A673 (cell line): Measurements from ENCODE around the gene INPP5A. TPM values are rescaled to one million over a fixed set of nuclear protein-coding genes. Genes with fewer than 3 reads are reported as not detected.

Experiments
- BruUV-seq: library from RNA; stranded (reverse); fragments of 400-500 nt; replicated peaks from 2 replicates; lab custom pipeline; 2021; lab: Mats Ljungman, UMichigan
- CTCF ChIA-PET: fragments of 300-600 bp; sonication (Branson Sonifier 250); formaldehyde crosslinking; loops from one replicate; lab custom pipeline; 2022; ENCODE audit warnings: antibody characterized with exemption; lab: Charles Lee
- POLR2A ChIA-PET: fragments of 300-600 bp; sonication (Branson Sonifier 250); formaldehyde crosslinking; loops from one replicate; lab custom pipeline; 2022; ENCODE audit warnings: antibody characterized with exemption; ENCODE audit not compliant: low non-redundant PET; lab: Charles Lee
- DNase-seq: peaks from one replicate; pipeline ENCODE4 v3.0.0-alpha.2; 2015; ENCODE audit warnings: low spot score
- H3K27ac ChIP-seq: fragments of 200-600 bp; sonication (generic); 2 replicates; pipeline ENCODE4 v1.5.1; 2016; ENCODE audit warnings: mixed run types, low read depth, mild to moderate bottlenecking, mixed read lengths, antibody characterized with exemption, low read length; ENCODE audit not compliant: poor library complexity, severe bottlenecking
- H3K27me3 ChIP-seq: fragments of 200-600 bp; sonication (generic); replicated peaks from 2 replicates; pipeline ENCODE4 v1.6.1; 2017; ENCODE audit warnings: mixed run types, low read depth, mild to moderate bottlenecking, mixed read lengths, antibody characterized with exemption, low read length; ENCODE audit not compliant: insufficient read depth, poor library complexity
- H3K36me3 ChIP-seq: fragments of 200-600 bp; sonication (generic); 2 replicates; pipeline ENCODE4 v1.6.1; 2016; ENCODE audit warnings: mixed run types, mild to moderate bottlenecking, mixed read lengths, antibody characterized with exemption, low read length; ENCODE audit not compliant: insufficient read depth, poor library complexity, severe bottlenecking
- H3K4me1 ChIP-seq: fragments of 200-600 bp; sonication (generic); 2 replicates; pipeline ENCODE4 v1.6.1; 2017; ENCODE audit warnings: mixed run types, mild to moderate bottlenecking, mixed read lengths, antibody characterized with exemption, low read length; ENCODE audit not compliant: insufficient read depth, poor library complexity, severe bottlenecking
- H3K4me3 ChIP-seq: fragments of 200-600 bp; sonication (generic); 2 replicates; pipeline ENCODE4 v1.5.1; 2016; ENCODE audit warnings: low read depth, mixed run types, mild to moderate bottlenecking, mixed read lengths, low read length; ENCODE audit not compliant: poor library complexity, severe bottlenecking
- H3K9me3 ChIP-seq: fragments of 200-600 bp; sonication (generic); 2 replicates; pipeline ENCODE4 v1.6.1; 2016; ENCODE audit warnings: mixed run types, low read depth, mild to moderate bottlenecking, mixed read lengths, antibody characterized with exemption, low read length; ENCODE audit not compliant: poor library complexity, severe bottlenecking
- CTCF ChIP-seq: fragments of 300-800, 200-600 bp; sonication (generic); conservative IDR thresholded peaks from 2 replicates; pipeline ENCODE4 v1.5.1; 2017; ENCODE audit warnings: low read depth, mild to moderate bottlenecking, antibody characterized with exemption, low read length, moderate library complexity, mixed read lengths
- EZH2 ChIP-seq: fragments of 200-600 bp; sonication (generic); IDR thresholded peaks from 2 replicates; pipeline ENCODE4 v1.6.1; 2017; ENCODE audit warnings: borderline replicate concordance, low read depth, mild to moderate bottlenecking, mixed read lengths, antibody characterized with exemption, low read length; ENCODE audit not compliant: poor library complexity, severe bottlenecking
- intact Hi-C: fragments of 100-400 bp; cut with micrococcal nuclease; formaldehyde crosslinking; loops from one replicate; pipeline ENCODE4 v1.10.0; 2022; ENCODE audit not compliant: unreplicated experiment
- total RNA-seq: library from RNA; stranded (reverse); gene quantifications from 2 replicates; pipeline ENCODE4 v1.2.3, GENCODE V29; 2021

Gene INPP5A
- total RNA-seq, 1 experiment from 2014 or later, result 21.8 TPM

GRCh38 chr10:132757171-132757570 is 219.6 kb downstream of the INPP5A start:
- ChIA-PET CTCF (no interaction called here), POLR2A (no interaction called here)
- TF ChIP-seq CTCF, result no peak
- no peak for TF ChIP-seq EZH2
- no peak overlapping the region for H3K4me3 ChIP-seq
- no peaks in the 10 kb centered on the region for H3K27me3 ChIP-seq
- H3K9me3 ChIP-seq, result no peaks in the 10 kb centered on the region
- no peaks in the 10 kb centered on the region for H3K4me1 ChIP-seq
- H3K36me3 ChIP-seq, result no peaks in the 10 kb centered on the region
- intact Hi-C loops, result no loop called here
- BruUV-seq, result no TSS peak
- no peak for DNase-seq
- H3K27ac ChIP-seq, result no peak overlapping the region

- no peak overlapping the region for H3K27ac ChIP-seq
- H3K4me1 ChIP-seq, result no peaks in the 10 kb centered on the region
- POLR2A ChIA-PET, result no interaction called here
- no peaks in the 10 kb centered on the region for H3K9me3 ChIP-seq
- no peak overlapping the region for H3K4me3 ChIP-seq
- no peaks in the 10 kb centered on the region for H3K36me3 ChIP-seq
- BruUV-seq, result no TSS peak
- intact Hi-C loops, result no loop called here
- CTCF ChIA-PET, result no interaction called here
- DNase-seq, result no peak
- H3K27me3 ChIP-seq, result no peaks in the 10 kb centered on the region
- TF ChIP-seq EZH2, result no peak
- no peak for TF ChIP-seq CTCF
Measured at GRCh38 chr10:132758865-132759264, 221.3 kb downstream of the INPP5A start.

- H3K4me1 ChIP-seq, result no peaks in the 10 kb centered on the region
- TF ChIP-seq EZH2 (no peak), CTCF (no peak)
- H3K36me3 ChIP-seq, result no peaks in the 10 kb centered on the region
- intact Hi-C loops, result no loop called here
- no peaks in the 10 kb centered on the region for H3K27me3 ChIP-seq
- CTCF ChIA-PET, result no interaction called here
- H3K9me3 ChIP-seq, result no peaks in the 10 kb centered on the region
- no peak overlapping the region for H3K27ac ChIP-seq
- POLR2A ChIA-PET, result no interaction called here
- DNase-seq, result no peak
- no TSS peak for BruUV-seq
- H3K4me3 ChIP-seq, result no peak overlapping the region
Measured at GRCh38 chr10:132761395-132762060, 223.9 kb downstream of the INPP5A start.
